Measurements from ENCODE around the gene ADM.

ADM gene

DNA sequence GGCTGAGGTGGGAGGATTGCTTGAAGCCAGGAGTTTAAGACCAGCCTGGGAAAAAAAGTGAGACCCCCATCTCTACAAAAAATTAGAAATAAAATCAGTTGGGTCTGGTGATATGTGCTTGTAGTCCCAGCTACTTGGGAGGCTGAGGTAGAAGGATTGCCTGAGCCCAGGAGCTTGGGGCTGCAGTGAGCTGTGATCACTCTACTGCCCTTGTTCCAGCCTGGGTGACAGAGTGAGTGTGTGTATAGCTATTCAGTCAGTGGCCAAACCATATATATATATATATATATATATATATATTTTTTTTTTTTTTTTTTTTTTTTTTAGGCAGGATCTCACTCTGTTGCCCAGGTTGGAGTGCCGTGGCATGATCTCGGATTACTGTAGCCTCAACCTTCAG is 24.5 kb downstream of the ADM start:
- DNase-seq (ENCODE audit: low spot score): no peak

DNA sequence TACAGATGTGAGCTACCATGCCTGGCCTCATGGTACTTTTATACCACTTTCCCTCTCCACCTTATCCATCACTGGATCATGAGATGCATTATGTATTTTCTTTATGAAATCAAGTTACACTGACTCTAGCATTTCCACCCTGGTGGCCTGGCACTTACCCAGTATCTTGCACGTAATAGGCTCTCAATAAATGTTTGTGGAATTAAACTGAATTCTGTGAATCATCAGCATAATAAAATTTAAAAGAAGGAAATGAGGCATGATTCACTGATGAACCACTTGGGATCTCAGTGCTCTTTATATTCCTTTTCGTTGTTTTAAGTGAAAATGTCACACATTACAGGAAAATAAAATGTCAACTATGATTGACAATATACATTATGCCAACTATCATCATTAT is 25.1 kb downstream of the ADM start:
- DNase-seq (ENCODE audit: low spot score): no peak

DNA sequence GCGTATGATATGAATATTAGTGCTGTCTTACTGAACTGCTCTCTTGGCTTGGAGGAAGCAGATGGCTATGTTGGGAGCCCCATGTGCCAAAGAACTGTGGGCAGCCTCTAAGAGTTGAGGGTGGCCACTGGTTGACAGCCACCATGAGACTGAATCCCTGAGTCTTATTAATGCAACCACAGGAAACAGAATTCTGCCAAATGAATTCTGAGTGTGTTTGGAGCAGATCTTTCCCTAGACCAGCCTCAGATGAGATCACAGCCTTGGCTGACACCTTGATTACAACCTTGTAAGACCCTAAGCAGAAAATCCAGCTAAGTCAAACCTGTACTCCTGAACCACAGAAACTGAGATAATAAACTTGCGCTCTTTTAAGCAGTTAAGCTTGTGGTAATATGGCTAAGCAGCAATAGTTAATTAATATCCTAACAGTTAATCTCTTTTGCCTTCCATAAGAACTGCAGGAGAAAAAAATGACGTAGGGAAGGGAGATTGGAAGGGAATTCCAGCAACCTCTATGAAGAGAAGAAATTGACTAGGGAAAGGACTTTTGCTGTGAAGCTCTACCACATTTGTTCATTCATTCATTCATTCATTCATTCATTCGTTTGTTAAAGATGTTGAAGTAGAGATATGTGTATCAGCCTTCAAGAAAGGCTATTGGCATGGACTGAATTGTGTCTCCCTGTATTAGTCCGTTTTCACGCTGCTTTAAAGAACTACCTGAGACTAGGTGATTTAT is 26.8 kb downstream of the ADM start:
- DNase-seq (ENCODE audit: low spot score): no peak

DNA sequence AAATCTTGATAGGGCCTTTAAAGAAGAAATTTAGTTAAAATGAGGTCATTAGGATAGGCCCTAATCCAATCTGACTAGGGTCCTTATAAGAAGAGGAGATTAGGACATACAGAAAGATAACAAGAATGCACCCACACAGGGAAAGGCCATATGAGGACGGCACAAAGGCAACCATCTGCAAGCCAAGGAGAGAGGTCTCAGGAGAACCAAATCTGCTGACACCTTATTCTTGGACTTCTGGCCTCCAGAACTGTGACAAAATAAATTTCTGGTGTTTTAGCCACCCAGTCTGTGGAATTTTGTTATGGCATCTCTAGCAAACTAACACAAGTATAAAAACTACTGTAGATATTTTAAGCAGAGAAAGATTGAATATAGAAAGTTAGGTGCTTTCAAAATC is 28.6 kb downstream of the ADM start:
- DNase-seq (ENCODE audit: low spot score): no peak

DNA sequence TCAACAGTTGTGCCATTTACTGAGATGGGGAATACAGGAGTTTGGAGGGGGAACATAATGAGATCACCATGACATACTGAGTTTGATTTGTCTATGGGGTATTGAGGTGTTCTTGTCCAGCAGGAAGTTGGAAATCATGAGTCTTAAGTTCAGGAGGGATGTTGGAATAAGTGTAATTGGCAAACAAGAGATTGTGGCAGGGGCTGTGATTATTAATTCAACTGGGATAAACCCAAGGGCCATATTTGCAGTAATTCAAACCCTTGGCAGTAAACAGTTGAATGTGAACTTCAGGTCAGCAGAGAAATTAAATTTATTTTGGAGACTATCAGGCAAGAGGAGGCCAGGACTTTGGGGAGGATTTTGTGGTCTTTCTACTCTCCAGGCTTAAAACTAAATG is 33.4 kb downstream of the ADM start:
- no peak for DNase-seq (ENCODE audit: low spot score)

DNA sequence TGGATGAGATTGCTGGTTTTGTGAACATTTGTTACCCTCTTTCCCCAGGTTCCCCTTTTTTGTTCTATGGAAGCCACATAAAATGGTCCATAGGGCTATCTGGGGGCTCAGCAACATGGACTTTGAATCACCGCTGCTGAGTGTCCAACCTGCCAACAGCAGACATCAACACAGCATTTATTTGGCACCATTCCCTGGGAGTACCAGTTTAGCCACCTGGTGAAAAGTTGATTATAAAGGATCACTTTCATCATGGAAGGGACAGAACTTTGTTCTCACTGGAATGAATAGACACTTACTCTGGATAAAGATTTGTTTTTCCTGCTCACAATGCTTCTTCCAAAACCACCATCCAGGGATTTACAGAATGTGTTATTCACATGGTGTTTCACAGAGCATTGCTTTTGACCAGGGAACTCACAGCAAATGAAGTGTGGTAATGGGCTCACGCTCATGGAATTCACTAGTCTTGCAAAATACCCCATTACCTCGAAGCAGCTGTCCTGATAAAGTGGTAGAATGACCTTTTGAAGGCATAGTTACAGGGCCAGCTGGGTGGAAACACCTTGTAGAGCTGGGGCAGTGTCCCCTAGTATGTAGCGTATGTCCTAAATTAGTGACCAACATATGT is 43.9 kb downstream of the ADM start:
- no peak for DNase-seq (ENCODE audit: low spot score)

DNA sequence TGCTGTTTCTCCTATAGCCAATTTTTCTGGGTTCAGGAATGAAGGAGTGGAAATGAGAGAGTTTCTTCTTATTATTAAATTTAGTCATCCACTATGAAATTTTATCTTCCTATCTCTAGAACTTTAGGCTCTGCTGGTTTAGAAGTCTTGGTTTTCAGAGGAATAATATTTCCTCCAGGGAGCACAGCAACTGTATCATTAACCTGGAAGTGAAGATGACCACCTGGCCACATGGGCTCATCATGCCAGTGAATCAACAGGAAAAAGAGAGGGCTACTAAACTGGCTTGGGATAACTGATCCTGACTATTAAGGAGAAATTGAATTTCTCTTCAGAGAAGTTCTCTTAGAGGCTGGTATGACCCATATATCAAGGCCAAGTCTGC is 44.4 kb downstream of the ADM start:
- DNase-seq (ENCODE audit: low spot score): no peak

DNA sequence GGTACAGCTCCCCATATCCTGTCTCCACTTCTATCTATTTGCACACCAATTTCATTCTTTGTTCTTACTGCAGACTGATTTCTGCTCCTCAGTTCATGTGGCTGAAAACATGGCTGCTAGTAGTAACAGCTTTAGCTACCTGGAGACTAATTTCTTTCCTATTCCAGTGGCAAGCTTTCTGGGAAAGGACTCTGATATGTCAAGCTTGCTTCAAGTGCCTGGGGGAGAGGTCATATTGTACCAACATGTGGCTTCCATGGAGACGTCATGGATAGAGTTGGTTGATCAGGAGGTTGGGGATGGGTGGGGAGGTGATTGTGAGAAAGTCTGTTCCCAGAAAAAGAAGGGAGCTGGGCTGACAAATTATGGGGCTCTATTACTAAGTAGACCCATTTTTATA is 44.9 kb downstream of the ADM start:
- no peak for DNase-seq (ENCODE audit: low spot score)

DNA sequence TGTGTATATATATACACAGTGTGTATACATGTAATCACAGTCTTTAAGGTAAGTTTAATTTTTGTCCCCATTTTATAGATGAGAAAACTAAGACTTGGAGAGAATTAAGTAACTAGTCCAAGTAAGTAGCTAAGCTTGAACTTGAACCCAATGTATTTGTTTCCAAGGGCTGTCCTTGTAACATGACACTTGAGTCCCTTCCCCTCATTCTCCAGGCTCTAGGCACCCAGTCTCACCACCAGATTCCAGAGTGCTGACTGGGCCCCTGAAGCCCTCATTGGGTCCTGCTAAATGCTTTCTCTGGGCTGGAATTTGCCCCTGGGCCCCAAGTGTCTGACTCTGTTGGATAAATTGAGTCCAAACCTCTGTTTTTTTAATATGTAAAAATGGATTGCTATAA is 45.5 kb downstream of the ADM start:
- no peak for DNase-seq (ENCODE audit: low spot score)

DNA sequence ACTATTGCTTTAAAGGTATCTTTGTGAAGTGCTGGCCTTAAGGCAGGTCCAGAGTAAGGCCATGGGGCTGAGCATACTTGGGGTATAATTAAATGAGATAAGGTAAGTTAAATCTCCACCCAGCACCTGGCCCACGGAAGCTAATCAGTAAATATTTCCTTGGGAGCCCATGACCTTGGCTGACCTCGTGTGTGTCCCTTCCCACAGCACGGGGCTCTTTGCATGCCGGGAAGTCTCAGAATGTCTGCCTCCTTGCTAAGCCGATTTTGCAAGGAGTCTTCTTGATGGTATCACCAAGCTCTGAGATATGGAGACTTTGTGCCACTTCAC is 46.5 kb downstream of the ADM start:
- DNase-seq (ENCODE audit: low spot score): no peak

DNA sequence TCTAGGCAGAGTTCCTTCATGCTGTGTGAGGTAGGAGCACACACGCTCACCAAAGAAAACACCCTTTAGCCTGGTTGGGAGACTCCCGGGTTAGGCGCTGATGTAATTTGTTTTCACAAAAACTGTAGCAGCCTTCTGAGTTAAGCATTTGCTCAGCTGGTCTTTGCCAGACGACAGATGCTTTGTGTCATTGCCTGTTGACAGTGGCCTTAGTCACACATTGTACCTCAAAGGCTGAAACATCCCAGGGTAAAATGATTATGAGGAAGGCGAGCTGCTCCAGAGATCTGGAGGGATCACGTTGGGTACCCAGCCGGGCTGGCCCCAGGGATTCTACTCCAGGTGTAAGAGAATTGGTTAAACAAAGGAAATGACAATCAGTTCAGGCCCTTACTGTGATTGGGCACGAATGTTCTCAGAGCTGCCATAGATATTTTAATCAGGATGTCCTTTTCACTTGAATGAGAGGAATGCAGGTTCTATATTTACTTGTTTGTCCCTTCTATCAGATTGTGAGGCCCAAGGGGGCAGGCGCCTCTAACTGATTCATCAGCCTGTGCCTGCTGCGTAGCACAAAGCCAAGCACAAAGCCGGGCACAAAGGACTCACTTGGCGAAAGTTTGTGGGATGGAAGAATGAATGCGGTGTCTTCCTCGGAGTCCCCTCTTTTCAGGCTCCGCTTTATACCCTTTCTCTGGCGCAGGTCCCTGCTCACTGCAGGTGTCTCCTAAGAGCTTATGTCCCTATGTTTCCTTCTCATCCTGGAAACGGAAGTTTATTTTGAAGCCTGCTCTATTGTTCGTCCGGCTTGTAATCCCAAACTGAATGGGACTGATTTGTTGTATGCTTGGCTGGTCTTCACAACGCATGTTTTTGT is 47.1 kb downstream of the ADM start:
- no peak for DNase-seq (ENCODE audit: low spot score)

DNA sequence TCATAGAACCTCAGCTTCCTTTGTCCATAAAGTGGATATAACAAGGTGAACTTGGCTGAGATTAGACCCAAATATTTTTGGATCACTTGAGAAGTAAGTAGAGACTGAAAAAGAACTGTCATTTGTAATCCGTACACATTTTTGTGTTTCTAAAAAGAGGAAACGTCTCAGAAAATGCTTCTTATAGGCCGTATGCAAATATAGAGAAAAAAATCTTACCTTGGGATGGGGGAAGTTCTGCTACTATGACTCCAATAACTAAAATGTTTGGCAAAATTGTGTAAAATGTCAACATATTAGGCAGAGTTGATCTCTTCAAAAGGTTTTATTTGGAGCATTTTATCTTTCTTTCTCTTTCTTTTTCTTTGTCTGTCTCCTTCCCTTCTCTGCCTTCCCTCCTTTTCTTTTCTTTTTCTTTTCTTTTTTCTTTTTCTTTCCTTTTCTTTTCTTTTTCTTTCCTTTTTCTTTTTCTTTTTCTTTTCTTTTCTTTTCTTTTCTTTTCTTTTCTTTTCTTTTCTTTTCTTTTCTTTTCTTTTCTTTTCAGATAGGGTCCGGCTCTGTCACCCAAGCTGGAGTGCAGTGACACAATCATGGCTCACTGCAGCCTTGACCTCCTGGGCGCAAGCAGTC is 48.2 kb downstream of the ADM start:
- DNase-seq (ENCODE audit: low spot score): no peak

DNA sequence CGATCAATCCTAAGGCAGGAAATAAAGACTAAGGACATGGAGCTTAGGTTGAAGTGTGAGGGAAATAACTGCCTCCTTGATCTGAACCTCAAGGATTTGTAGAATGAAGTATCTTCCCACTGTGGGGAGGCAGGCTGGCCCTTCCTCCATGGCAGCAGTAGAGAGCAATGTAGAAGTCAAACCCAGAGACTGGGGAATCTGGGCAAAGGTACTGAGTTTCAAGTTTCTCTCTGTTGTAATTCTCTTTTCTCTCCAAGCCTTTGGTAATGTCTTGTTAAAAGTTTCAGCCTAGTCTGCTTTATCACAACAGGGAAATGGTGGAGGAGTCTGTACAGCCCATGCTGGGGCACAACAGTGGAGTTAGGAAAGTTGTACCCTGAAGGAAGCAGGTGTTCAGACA is 49.5 kb downstream of the ADM start:
- DNase-seq (ENCODE audit: low spot score): no peak

DNA sequence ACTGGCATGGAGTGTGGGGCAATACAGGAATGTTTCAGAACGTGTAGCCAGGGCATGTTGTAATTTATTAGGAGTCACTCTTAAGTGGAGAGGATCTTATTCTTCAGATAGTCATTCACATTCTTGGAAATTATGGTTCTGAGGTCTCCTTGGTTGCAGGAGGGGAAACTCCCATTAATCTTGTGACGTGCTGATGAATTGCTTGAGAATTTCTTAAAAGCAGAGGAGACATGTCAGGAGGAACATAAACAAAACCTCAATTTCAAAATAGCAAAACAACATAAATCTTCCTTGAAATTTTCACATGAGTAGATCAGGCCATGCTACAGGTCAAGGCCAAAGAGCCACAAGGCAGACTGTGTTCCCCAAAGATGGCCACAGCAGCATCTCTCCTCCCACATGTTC is 50.4 kb downstream of the ADM start:
- DNase-seq (ENCODE audit: low spot score): no peak

DNA sequence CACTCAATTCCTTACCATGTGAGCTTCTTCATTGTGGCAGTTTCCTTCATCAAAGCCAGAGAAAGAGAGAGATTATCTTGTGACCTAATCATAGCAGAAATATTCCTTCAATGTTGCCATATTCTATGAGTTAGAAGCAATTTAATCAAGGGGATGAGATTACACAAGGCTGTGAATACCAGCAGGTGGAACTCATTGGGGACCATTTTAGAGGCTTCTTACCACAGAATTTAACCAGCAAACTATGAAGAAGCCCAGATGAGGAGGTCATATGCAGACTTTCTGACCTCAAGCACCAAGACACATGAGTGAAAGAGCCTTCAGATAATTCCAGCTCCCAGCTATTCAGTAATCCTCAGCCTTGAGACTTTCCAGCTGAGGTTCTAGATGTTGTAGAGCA is 51.3 kb downstream of the ADM start:
- DNase-seq (ENCODE audit: low spot score): no peak
